Tibial nerve (tissue), 4 donors: Measurements from ENCODE around the gene MAN2C1. TPM values are rescaled to one million over a fixed set of nuclear protein-coding genes. Genes with fewer than 3 reads are reported as not detected.
"Not testable (repeated sequence)": the region's sequence is repeated elsewhere in the genome, so short reads cannot be mapped to it uniquely, and the experiment has no call there.

ENCODE experiments used
- DNase-seq, 2 donors: peaks; one replicate each; pipeline ENCODE4 v3.0.0-alpha.2; 2019; ENCODE audit warnings: low spot score in 2 of 2
- H3K27ac ChIP-seq, 4 donors: fragments of 200-600 bp; sonication (generic) in 3 of 4; one replicate each; pipeline ENCODE4 v1.5.1; 2017 to 2019; ENCODE audit warnings: mild to moderate bottlenecking in 1 of 4
- H3K27me3 ChIP-seq, 2 donors: fragments of 200-600 bp; sonication (generic) in 1 of 2; one replicate each; pipeline versions ENCODE4 v1.5.1 to v1.6.0; 2017 to 2019
- H3K36me3 ChIP-seq, 3 donors: fragments of 200-600 bp; sonication (generic); one replicate each; pipeline ENCODE4 v1.5.1; 2018 to 2019
- H3K4me1 ChIP-seq, 4 donors: fragments of 200-600 bp; sonication (generic) in 3 of 4; one replicate each; pipeline ENCODE4 v1.5.1; 2017 to 2019
- H3K4me3 ChIP-seq, 4 donors: fragments of 200-600 bp; sonication (generic) in 3 of 4; one replicate each; pipeline ENCODE4 v1.5.1; 2017 to 2019; ENCODE audit warnings: mild to moderate bottlenecking in 1 of 4, moderate library complexity in 1 of 4
- H3K9me3 ChIP-seq, 4 donors: fragments of 200-600 bp; sonication (generic) in 3 of 4; one replicate each; pipeline ENCODE4 v1.5.1; 2017 to 2019
- CTCF ChIP-seq, 5 experiments: fragments of 200-600 bp in 3 of 5; fragments of 450-650 bp in 2 of 5; sonication (generic) in 3 of 5; IDR thresholded peaks; one replicate each; pipeline ENCODE4 v1.5.1; 2016 to 2019; ENCODE audit warnings: antibody characterized with exemption in 5 of 5, mild to moderate bottlenecking in 3 of 5, moderate library complexity in 2 of 5
- EP300 ChIP-seq, 2 donors: sonication (generic); formaldehyde crosslinking; IDR thresholded peaks; one replicate each; pipeline ENCODE4 v1.6.1; 2017; ENCODE audit warnings: antibody characterized with exemption in 2 of 2, mild to moderate bottlenecking in 1 of 2
- POLR2A ChIP-seq, 2 donors: fragments of 450-650 bp; IDR thresholded peaks; one replicate each; pipeline ENCODE4 v1.6.1; 2017; ENCODE audit warnings: antibody characterized with exemption in 2 of 2, mild to moderate bottlenecking in 2 of 2, moderate library complexity in 2 of 2
- WGBS, 2 donors: methylation state at CpG; one replicate each; pipeline ENCODE4 v1.1.5; 2018; 5-methylcytosine and 5-hydroxymethylcytosine counted together
- total RNA-seq, 4 donors: library from RNA; depleted of rRNA; stranded (reverse); fragments of >200 nt; gene quantifications; one replicate each; pipeline ENCODE4 v1.1.0, GENCODE V29; 2016

Gene MAN2C1
- total RNA-seq, 4 donors from 2014 or later, result 319 to 781 (median 366) TPM

- no peak for TF ChIP-seq CTCF (IDR thresholded peaks at IDR 0.05)
- TF ChIP-seq EP300 (IDR thresholded peaks at IDR 0.05), result peak; percentile 50 to 90
- peak in 1 of 2 donors; percentile 34 for TF ChIP-seq POLR2A (IDR thresholded peaks at IDR 0.05)
- Histone ChIP-seq H3K36me3 (peaks cover 0 to 26% (median 0%) of the 10 kb centered on the region in 3 donors), H3K27me3 (no peaks in the 10 kb centered on the region), H3K27ac (peak within 1 kb of the TSS; percentile 2 to 79 (median 68)), H3K4me1 (peaks cover 0 to 21% (median 8%) of the 10 kb centered on the region in 4 donors), H3K9me3 (no peaks in the 10 kb centered on the region), H3K4me3 (peak within 1 kb of the TSS; percentile 54 to 86 (median 84))
- WGBS, 2 donors, result 0 to 1% methylated on average over 42 of the region's 42 CpGs
- DNase-seq, result peak; percentile 97 to 98
Observed at GRCh38 chr15:75335705-75336355, 32.6 kb downstream of the MAN2C1 start, which contains the start of gene COMMD4. Gene COMMD4 (plus strand): TSS chr15:75336063. CDS start chr15:75336090, 27 bp downstream.

- Histone ChIP-seq H3K4me3 (peak overlapping the region; percentile 54 to 86 (median 84)), H3K9me3 (no peaks in the 10 kb centered on the region), H3K4me1 (peaks cover 0 to 21% (median 8%) of the 10 kb centered on the region in 4 donors), H3K27me3 (no peaks in the 10 kb centered on the region), H3K27ac (peak overlapping the region in 3 of 4 donors; percentile 63 to 79 (median 73)), H3K36me3 (peaks cover 0 to 21% (median 0%) of the 10 kb centered on the region in 3 donors)
- DNase-seq, result no peak
- TF ChIP-seq POLR2A (IDR thresholded peaks at IDR 0.05) (no peak), EP300 (IDR thresholded peaks at IDR 0.05) (no peak), CTCF (IDR thresholded peaks at IDR 0.05) (no peak)
- 41 to 46% methylated on average over 3 of the region's 3 CpGs for WGBS, 2 donors
Observed at GRCh38 chr15:75335313-75335704, 33.1 kb downstream of the MAN2C1 start.

- peaks cover 0 to 21% (median 8%) of the 10 kb centered on the region in 4 donors for H3K4me1 ChIP-seq
- 90 to 91% methylated on average over 15 of the region's 15 CpGs for WGBS, 2 donors
- H3K36me3 ChIP-seq, DNase-seq, H3K27ac ChIP-seq, H3K4me3 ChIP-seq, H3K27me3 ChIP-seq, H3K9me3 ChIP-seq: not testable (repeated sequence)
Observed at GRCh38 chr15:75333654-75334419, 34.6 kb downstream of the MAN2C1 start.

- 73 to 74% methylated on average over 7 of the region's 7 CpGs for WGBS, 2 donors
- not testable (repeated sequence) for DNase-seq, H3K36me3 ChIP-seq, H3K27ac ChIP-seq, H3K9me3 ChIP-seq, H3K4me3 ChIP-seq, H3K27me3 ChIP-seq
- H3K4me1 ChIP-seq, result peaks cover 0 to 15% (median 7%) of the 10 kb centered on the region in 4 donors
Observed at GRCh38 chr15:75332093-75332492, 36.3 kb downstream of the MAN2C1 start.

- DNase-seq, result no peak
- no peaks in the 10 kb centered on the region for H3K9me3 ChIP-seq
- H3K27me3 ChIP-seq, result no peaks in the 10 kb centered on the region
- no peak for TF ChIP-seq POLR2A (IDR thresholded peaks at IDR 0.05)
- no peak for TF ChIP-seq EP300 (IDR thresholded peaks at IDR 0.05)
- TF ChIP-seq CTCF (IDR thresholded peaks at IDR 0.05), result no peak
- H3K27ac ChIP-seq, result no peak overlapping the region
- WGBS, 2 donors, result 76 to 100% methylated on average over 2 of the region's 2 CpGs
- no peaks in the 10 kb centered on the region for H3K4me1 ChIP-seq
- H3K4me3 ChIP-seq, result no peak overlapping the region
- H3K36me3 ChIP-seq, result no peaks in the 10 kb centered on the region
Observed at GRCh38 chr15:75329571-75329970, 38.8 kb downstream of the MAN2C1 start.
